Breast epithelium (tissue), 4 donors: Measurements from ENCODE around the gene MACROH2A2. TPM values are rescaled to one million over a fixed set of nuclear protein-coding genes. Genes with fewer than 3 reads are reported as not detected.

Experiments used
- DNase-seq, 2 donors: peaks; one replicate each; pipeline ENCODE4 v3.0.0-alpha.2; 2019; ENCODE audit warnings: low spot score in 2 of 2
- H3K27ac ChIP-seq, 2 donors: fragments of 200-600 bp; sonication (generic) in 1 of 2; one replicate each; pipeline ENCODE4 v1.5.1; 2016 to 2019; ENCODE audit warnings: mild to moderate bottlenecking in 1 of 2
- H3K27me3 ChIP-seq, 2 donors: fragments of 200-600 bp; sonication (generic) in 1 of 2; one replicate each; pipeline versions ENCODE4 v1.5.1 to v1.6.0; 2017 to 2019; ENCODE audit warnings: control low read depth in 1 of 2, mild to moderate bottlenecking in 1 of 2
- H3K36me3 ChIP-seq: fragments of 200-600 bp; one replicate; pipeline ENCODE4 v1.5.1; 2019
- H3K4me1 ChIP-seq, 2 donors: fragments of 200-600 bp; sonication (generic); one replicate each; pipeline ENCODE4 v1.5.1; 2016 to 2019; ENCODE audit warnings: control low read depth in 1 of 2
- H3K4me3 ChIP-seq, 3 donors: fragments of 200-600 bp; sonication (generic); 1 replicate in 2 of 3; 2 replicates in 1 of 3; pipeline ENCODE4 v1.5.1; 2016 to 2019; ENCODE audit warnings: mild to moderate bottlenecking in 3 of 3, moderate library complexity in 2 of 3
- H3K9me3 ChIP-seq, 2 donors: fragments of 200-600 bp; sonication (generic) in 1 of 2; one replicate each; pipeline ENCODE4 v1.5.1; 2016 to 2019; ENCODE audit warnings: control low read depth in 1 of 2
- POLR2A ChIP-seq: fragments of 450-650 bp; IDR thresholded peaks from one replicate; pipeline ENCODE4 v1.6.1; 2016; ENCODE audit warnings: antibody characterized with exemption, mild to moderate bottlenecking, moderate library complexity
- POLR2AphosphoS5 ChIP-seq, 3 donors: sonication (generic); formaldehyde crosslinking; IDR thresholded peaks; one replicate each; pipeline ENCODE4 v1.6.1; 2017; ENCODE audit warnings: antibody characterized with exemption in 3 of 3
- intact Hi-C: fragments of 100-400 bp; cut with DNase I; formaldehyde crosslinking; loops from one replicate; pipeline ENCODE4 v1.15.1; 2023; ENCODE audit warnings: low total_unique reads
- total RNA-seq, 3 donors: library from RNA; depleted of rRNA; stranded (reverse); fragments of >200 nt; gene quantifications; one replicate each; pipeline ENCODE4 v1.1.0, GENCODE V29; 2016
- TF ChIP-seq, protein P1 (sequence below), 3 donors: fragments of 450-650 bp; IDR thresholded peaks; one replicate each; pipeline ENCODE4 v1.5.1; 2016 to 2017; ENCODE audit warnings: antibody characterized with exemption in 3 of 3, mild to moderate bottlenecking in 3 of 3, moderate library complexity in 3 of 3

The MACROH2A2 gene
- total RNA-seq, 3 donors from 2014 or later = 4.8 to 19.5 (median 15.4) TPM

DNA sequence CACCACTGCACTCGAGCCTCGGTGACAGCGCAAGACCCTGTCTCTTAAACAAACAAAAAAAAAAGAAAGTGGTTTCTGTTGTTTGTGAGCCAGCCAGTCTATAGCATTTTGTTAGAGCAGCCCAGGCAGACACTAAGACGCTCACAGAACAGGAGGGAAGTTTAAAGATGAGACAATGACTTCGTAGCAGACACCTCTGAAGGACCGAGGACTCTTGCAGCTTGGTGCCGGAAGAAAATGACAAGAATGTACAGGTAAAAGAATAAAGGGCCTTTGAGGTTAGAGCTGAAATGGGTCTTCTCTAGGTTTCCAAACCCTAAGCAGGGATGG, 39.7 kb downstream of the MACROH2A2 start:
- Histone ChIP-seq H3K9me3 (no peaks in the 10 kb centered on the region), H3K27me3 (no peaks in the 10 kb centered on the region), H3K27ac (peak overlapping the region in 1 of 2 donors; percentile 25), H3K36me3 (no peaks in the 10 kb centered on the region), H3K4me1 (no peaks in the 10 kb centered on the region), H3K4me3 (no peak overlapping the region)
- TF ChIP-seq POLR2A (no peak), POLR2AphosphoS5 (IDR thresholded peaks at IDR 0.05) (no peak)
- TF ChIP-seq, protein P1, sequence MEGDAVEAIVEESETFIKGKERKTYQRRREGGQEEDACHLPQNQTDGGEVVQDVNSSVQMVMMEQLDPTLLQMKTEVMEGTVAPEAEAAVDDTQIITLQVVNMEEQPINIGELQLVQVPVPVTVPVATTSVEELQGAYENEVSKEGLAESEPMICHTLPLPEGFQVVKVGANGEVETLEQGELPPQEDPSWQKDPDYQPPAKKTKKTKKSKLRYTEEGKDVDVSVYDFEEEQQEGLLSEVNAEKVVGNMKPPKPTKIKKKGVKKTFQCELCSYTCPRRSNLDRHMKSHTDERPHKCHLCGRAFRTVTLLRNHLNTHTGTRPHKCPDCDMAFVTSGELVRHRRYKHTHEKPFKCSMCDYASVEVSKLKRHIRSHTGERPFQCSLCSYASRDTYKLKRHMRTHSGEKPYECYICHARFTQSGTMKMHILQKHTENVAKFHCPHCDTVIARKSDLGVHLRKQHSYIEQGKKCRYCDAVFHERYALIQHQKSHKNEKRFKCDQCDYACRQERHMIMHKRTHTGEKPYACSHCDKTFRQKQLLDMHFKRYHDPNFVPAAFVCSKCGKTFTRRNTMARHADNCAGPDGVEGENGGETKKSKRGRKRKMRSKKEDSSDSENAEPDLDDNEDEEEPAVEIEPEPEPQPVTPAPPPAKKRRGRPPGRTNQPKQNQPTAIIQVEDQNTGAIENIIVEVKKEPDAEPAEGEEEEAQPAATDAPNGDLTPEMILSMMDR (IDR thresholded peaks at IDR 0.05) = no peak
- intact Hi-C loops = no loop called here
- no peak for DNase-seq

DNA sequence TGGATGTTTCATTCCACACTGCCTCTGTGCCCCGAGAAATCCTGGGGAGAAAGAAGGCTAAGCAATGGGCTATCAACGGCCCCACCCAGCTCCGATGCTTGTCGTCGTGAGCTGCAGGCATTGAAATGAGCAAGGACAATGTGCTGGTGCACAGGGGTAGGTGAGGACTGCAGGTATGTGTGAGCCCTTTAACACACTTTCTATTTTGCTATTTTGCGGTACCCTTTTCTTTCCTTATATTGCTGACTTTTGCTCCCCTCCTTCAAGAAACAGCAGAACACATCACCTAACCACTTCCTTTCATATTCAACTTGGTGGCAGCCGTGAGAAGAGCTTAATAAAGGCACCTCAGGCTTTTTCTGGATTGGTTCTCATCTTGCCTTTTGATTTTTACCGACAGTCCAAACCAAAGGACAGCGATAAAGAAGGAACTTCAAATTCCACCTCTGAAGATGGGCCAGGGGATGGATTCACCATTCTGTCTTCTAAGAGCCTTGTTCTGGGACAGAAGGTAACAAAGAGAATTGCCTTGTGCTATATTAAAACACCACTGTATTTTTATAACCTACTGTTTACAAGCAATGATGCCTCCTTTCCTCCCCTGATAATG, 40.8 kb downstream of the MACROH2A2 start:
- intact Hi-C loops = no loop called here
- DNase-seq = no peak
- no peaks in the 10 kb centered on the region for H3K27me3 ChIP-seq
- H3K9me3 ChIP-seq = no peaks in the 10 kb centered on the region
- H3K4me1 ChIP-seq = no peaks in the 10 kb centered on the region
- no peak for TF ChIP-seq POLR2AphosphoS5 (IDR thresholded peaks at IDR 0.05)
- no peak for TF ChIP-seq POLR2A
- TF ChIP-seq, protein P1 (IDR thresholded peaks at IDR 0.05) = no peak
- no peaks in the 10 kb centered on the region for H3K36me3 ChIP-seq
- no peak overlapping the region for H3K4me3 ChIP-seq
- H3K27ac ChIP-seq = no peak overlapping the region

GRCh38 chr10:70094250-70094649, 41.6 kb downstream of the MACROH2A2 start:
- TF ChIP-seq, protein P1 (IDR thresholded peaks at IDR 0.05) = no peak
- TF ChIP-seq POLR2A (no peak), POLR2AphosphoS5 (IDR thresholded peaks at IDR 0.05) (no peak)
- no peaks in the 10 kb centered on the region for H3K9me3 ChIP-seq
- H3K4me3 ChIP-seq = no peak overlapping the region
- no peak overlapping the region for H3K27ac ChIP-seq
- no peaks in the 10 kb centered on the region for H3K27me3 ChIP-seq
- intact Hi-C loops = no loop called here
- no peak for DNase-seq
- no peaks in the 10 kb centered on the region for H3K4me1 ChIP-seq
- H3K36me3 ChIP-seq = no peaks in the 10 kb centered on the region

DNA sequence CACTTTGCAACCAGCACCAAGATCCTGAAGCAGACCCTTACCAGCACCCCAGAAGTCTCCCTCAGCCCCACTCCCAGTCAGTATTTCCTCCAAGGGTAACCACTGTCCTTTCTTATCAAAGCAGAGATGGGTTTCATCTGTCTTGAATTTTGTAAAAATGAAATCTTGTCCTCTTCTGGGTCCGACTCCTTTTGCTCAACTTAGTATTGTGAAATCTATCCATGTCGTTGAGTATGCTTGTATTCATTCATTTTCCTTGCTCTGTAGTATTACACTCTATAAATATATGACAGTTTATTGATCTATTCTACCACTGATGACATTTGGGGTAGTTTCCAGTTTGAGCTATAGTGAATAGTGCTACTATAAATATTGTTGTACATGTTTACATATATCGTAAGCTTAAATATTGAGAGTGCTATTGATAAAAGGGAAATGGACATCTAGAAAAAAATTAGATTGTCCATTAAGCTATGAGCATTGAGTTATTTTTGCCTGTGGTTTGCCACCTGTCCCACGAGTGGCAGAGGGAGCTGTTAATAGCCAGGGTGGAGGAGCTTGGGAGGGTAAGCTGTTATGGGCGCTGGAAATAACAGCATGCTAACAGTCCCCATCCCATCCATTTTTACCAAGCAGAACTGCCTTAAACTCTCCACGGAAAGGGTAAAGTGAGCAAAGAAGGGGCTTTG, 43.5 kb downstream of the MACROH2A2 start:
- H3K9me3 ChIP-seq = no peaks in the 10 kb centered on the region
- H3K4me1 ChIP-seq = no peaks in the 10 kb centered on the region
- H3K27ac ChIP-seq = no peak overlapping the region
- H3K27me3 ChIP-seq = no peaks in the 10 kb centered on the region
- no peaks in the 10 kb centered on the region for H3K36me3 ChIP-seq
- H3K4me3 ChIP-seq = no peak overlapping the region
- intact Hi-C loops = no loop called here
- no peak for TF ChIP-seq POLR2A
- TF ChIP-seq, protein P1 (IDR thresholded peaks at IDR 0.05) = no peak
- no peak for TF ChIP-seq POLR2AphosphoS5 (IDR thresholded peaks at IDR 0.05)
- no peak for DNase-seq

DNA sequence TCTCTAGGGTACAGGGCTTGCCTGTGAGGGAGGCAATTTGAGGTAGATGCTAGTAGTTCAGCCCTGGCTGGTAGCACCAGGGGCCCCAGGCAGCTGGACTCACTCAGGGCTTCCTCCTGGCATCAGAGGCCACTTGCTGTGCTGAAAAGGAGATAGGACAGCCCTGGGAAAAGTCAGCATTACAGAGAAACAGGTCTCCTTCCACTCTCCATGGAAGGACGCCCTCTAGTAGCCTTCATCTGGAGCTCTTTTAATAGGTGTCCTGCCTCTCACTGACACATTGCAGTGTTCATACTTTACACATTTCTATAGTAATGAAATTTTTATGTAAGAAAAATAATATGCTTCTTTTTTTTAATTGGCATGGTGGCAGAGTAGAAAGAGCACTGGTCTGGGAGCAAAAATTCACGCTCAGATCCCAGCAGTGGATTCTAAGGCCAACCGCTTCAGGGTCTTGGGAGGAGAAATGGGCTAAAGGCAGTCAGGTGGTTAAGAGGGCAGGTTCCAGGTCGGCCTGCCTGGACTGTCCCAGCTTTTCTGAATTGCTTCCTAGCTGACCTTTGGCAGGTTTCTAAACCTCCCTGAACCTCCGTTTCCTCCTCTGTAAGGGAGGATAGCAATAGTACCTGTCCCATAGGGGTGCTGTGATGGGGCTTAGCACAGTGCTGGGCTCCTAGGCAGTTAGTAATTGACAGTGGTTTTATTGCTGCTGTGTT, 44.2 kb downstream of the MACROH2A2 start:
- H3K27me3 ChIP-seq = no peaks in the 10 kb centered on the region
- no peaks in the 10 kb centered on the region for H3K4me1 ChIP-seq
- no peak overlapping the region for H3K27ac ChIP-seq
- intact Hi-C loops = no loop called here
- H3K4me3 ChIP-seq = no peak overlapping the region
- no peaks in the 10 kb centered on the region for H3K9me3 ChIP-seq
- DNase-seq = no peak
- TF ChIP-seq, protein P1 (IDR thresholded peaks at IDR 0.05) = no peak
- TF ChIP-seq POLR2A (no peak), POLR2AphosphoS5 (IDR thresholded peaks at IDR 0.05) (no peak)
- H3K36me3 ChIP-seq = no peaks in the 10 kb centered on the region
